HG03060 (cell line): ENCODE data around the gene CGRRF1.

Experiments used
- ATAC-seq: cut with Tn5 transposase; IDR thresholded peaks from one replicate; pipeline ENCODE4 v1.9.1; 2021; ENCODE audit warnings: low read depth, moderate number of reproducible peaks; ENCODE audit not compliant: unreplicated experiment

CGRRF1 gene

GRCh38 chr14:54570631-54571415 is 61.1 kb downstream of the CGRRF1 start:
- no peak for ATAC-seq

- no peak for ATAC-seq
Measured at GRCh38 chr14:54572316-54572715, 62.6 kb downstream of the CGRRF1 start.

- no peak for ATAC-seq
Measured at GRCh38 chr14:54574528-54574927, 64.8 kb downstream of the CGRRF1 start.

- no peak for ATAC-seq
Measured at GRCh38 chr14:54577494-54577893, 67.8 kb downstream of the CGRRF1 start.

GRCh38 chr14:54577977-54578376 is 68.3 kb downstream of the CGRRF1 start:
- ATAC-seq: no peak

- ATAC-seq: no peak
Measured at GRCh38 chr14:54579621-54580020, 69.9 kb downstream of the CGRRF1 start.

- ATAC-seq: no peak
Measured at GRCh38 chr14:54580933-54581332, 71.2 kb downstream of the CGRRF1 start.

GRCh38 chr14:54582334-54582733 is 72.6 kb downstream of the CGRRF1 start:
- no peak for ATAC-seq

- ATAC-seq: no peak
Measured at GRCh38 chr14:54584097-54584496, 74.4 kb downstream of the CGRRF1 start.

GRCh38 chr14:54585214-54585613 is 75.5 kb downstream of the CGRRF1 start:
- no peak for ATAC-seq
